Ishikawa (cell line): ENCODE data around the gene SLC38A10.

Source experiments
- CEBPB ChIP-seq: IDR thresholded peaks from 2 replicates; pipeline ENCODE4 v1.6.1; 2012
- CREB1 ChIP-seq: IDR thresholded peaks from 2 replicates; pipeline ENCODE4 v1.6.1; 2012; ENCODE audit warnings: low read depth
- EGR1 ChIP-seq: IDR thresholded peaks from 2 replicates; pipeline ENCODE4 v1.6.1; 2012
- EP300 ChIP-seq: IDR thresholded peaks from 2 replicates; pipeline ENCODE4 v1.6.1; 2012; ENCODE audit warnings: borderline replicate concordance
- FOXM1 ChIP-seq: IDR thresholded peaks from 2 replicates; pipeline ENCODE4 v1.6.1; 2012; ENCODE audit warnings: low read depth, borderline replicate concordance
- MAX ChIP-seq: IDR thresholded peaks from 2 replicates; pipeline ENCODE4 v1.6.1; 2012
- NFIC ChIP-seq: IDR thresholded peaks from 2 replicates; pipeline ENCODE4 v1.6.1; 2012
- RAD21 ChIP-seq: IDR thresholded peaks from 2 replicates; pipeline ENCODE4 v1.6.1; 2012; ENCODE audit warnings: low read depth
- TAF1 ChIP-seq: IDR thresholded peaks from 2 replicates; pipeline ENCODE4 v1.6.1; 2012; ENCODE audit warnings: low read depth, mild to moderate bottlenecking
- TCF12 ChIP-seq: IDR thresholded peaks from 2 replicates; pipeline ENCODE4 v1.6.1; 2012; ENCODE audit warnings: low read depth
- YY1 ChIP-seq: IDR thresholded peaks from 2 replicates; pipeline ENCODE4 v1.6.1; 2012; ENCODE audit warnings: low read depth

GRCh38 chr17:81309859-81310839 lies 15.0 kb upstream of the SLC38A10 start:
- TF ChIP-seq FOXM1 (no peak), CREB1 (no peak), EGR1 (no peak), YY1 (no peak), CEBPB (no peak), NFIC (no peak), TCF12 (no peak), EP300 (no peak), TAF1 (no peak), MAX (no peak), RAD21 (no peak)
